ENCODE results near the gene FBXW9. TPM values are rescaled to one million over a fixed set of nuclear protein-coding genes. Genes with fewer than 3 reads are reported as not detected.
A peak's percentile ranks its signal among the peaks of the same experiment; 100 is the strongest.
"Not testable (repeated sequence)": the region's sequence is repeated elsewhere in the genome, so short reads cannot be mapped to it uniquely, and the experiment has no call there.

The FBXW9 gene
- polyA plus RNA-seq, 1 donor from 2014 or later = 16.2 TPM

DNA sequence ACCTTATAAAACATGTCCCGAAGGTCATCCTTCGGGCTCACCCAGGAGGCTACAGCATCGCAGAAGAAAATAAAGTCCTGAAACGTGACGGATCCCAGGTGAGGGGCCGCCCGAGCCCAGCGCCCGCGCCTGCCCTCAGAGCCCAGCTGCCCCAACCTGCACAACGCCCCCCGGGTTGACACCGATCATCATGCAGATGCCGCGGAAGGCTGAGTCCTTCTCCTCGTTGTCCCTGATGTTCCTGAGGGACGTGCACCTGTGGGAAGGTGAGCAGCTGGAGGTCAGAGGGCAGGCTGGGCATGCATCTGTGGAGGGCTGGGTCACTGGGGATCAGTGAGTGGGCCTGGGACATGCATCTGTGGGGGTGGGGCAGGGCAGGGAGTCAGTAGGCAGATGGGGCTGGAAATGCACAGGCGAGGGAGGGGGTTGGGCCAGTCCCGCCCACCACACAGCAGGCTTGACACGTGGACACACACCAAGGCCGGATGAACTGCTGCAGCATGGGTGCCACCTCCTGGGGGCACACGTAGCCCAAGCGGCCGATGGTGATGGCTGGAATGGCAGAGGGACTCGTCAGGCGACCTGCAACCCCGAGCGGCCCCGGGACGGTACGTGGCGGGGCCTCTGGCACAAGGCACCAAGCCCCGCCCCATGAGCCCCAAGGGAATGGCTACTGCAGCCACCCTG is 5.3 kb upstream of the FBXW9 start:
- H4K20me1 ChIP-seq (ENCODE audit: insufficient read depth) = no peaks in the 10 kb centered on the region
- H2AFZ ChIP-seq (ENCODE audit: low read depth, low read length) = no peak overlapping the region
- no peak overlapping the region for H3K27ac ChIP-seq (ENCODE audit: low read length)
- no peak overlapping the region for H3K9ac ChIP-seq (ENCODE audit: low read length)
- no peak overlapping the region for H3K4me3 ChIP-seq (ENCODE audit: low read length)
- H3K79me2 ChIP-seq (replicated peaks; ENCODE audit: insufficient read depth, low read length) = no peaks in the 10 kb centered on the region
- H3K36me3 ChIP-seq (ENCODE audit: insufficient read depth, low read length) = no peaks in the 10 kb centered on the region
- no peaks in the 10 kb centered on the region for H3K27me3 ChIP-seq (ENCODE audit: insufficient read depth, low read depth, low read length)
- peaks cover 4% of the 10 kb centered on the region for H3F3A ChIP-seq (ENCODE audit: insufficient read depth, low read length, poor library complexity, severe bottlenecking)
- no peak for TF ChIP-seq POLR2AphosphoS5 (IDR thresholded peaks at IDR 0.05)
- H3K9me2 ChIP-seq (ENCODE audit: insufficient read depth, low read length) = no peaks in the 10 kb centered on the region
- no peaks in the 10 kb centered on the region for H3K9me3 ChIP-seq (ENCODE audit: low read length)
- H3K4me2 ChIP-seq (ENCODE audit: low read length) = no peak overlapping the region

DNA sequence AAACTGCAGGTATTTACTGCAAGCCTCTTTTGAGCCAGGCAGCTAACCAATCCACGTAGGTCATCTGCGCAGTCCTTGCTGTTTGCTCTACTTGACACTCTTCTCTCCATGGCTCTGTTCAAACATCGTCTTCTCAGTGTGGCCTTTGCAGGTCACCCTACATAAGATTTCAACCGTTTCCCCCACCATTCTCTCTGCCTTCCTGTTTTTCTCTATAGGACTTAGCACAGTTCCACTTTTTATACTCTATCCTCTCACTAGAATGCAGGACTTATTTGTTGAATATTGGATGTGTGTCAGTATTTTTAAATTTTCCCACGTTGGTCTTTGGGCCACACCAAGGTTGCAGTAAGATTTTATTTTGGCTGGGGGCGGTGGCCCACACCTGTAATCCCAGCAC is 1.7 kb upstream of the FBXW9 start:
- Histone ChIP-seq H4K20me1 (ENCODE audit: insufficient read depth) (no peaks in the 10 kb centered on the region), H3K9me3 (ENCODE audit: low read length) (no peaks in the 10 kb centered on the region)
- no peak for TF ChIP-seq SMC3 (conservative IDR thresholded peaks at IDR 0.05; ENCODE audit: poor library complexity)
- no peak for TF ChIP-seq TAF1 (IDR thresholded peaks at IDR 0.05; ENCODE audit: low read depth)
- TF ChIP-seq EP300 (conservative IDR thresholded peaks at IDR 0.05; ENCODE audit: poor library complexity, severe bottlenecking) = no peak
- TF ChIP-seq MXI1 (conservative IDR thresholded peaks at IDR 0.05; ENCODE audit: poor library complexity, severe bottlenecking) = no peak
- TF ChIP-seq, protein P1, sequence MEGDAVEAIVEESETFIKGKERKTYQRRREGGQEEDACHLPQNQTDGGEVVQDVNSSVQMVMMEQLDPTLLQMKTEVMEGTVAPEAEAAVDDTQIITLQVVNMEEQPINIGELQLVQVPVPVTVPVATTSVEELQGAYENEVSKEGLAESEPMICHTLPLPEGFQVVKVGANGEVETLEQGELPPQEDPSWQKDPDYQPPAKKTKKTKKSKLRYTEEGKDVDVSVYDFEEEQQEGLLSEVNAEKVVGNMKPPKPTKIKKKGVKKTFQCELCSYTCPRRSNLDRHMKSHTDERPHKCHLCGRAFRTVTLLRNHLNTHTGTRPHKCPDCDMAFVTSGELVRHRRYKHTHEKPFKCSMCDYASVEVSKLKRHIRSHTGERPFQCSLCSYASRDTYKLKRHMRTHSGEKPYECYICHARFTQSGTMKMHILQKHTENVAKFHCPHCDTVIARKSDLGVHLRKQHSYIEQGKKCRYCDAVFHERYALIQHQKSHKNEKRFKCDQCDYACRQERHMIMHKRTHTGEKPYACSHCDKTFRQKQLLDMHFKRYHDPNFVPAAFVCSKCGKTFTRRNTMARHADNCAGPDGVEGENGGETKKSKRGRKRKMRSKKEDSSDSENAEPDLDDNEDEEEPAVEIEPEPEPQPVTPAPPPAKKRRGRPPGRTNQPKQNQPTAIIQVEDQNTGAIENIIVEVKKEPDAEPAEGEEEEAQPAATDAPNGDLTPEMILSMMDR (IDR thresholded peaks at IDR 0.05; ENCODE audit: poor library complexity, severe bottlenecking) = no peak
- TF ChIP-seq POLR2AphosphoS5 (IDR thresholded peaks at IDR 0.05) = no peak
- TF ChIP-seq, protein P2, sequence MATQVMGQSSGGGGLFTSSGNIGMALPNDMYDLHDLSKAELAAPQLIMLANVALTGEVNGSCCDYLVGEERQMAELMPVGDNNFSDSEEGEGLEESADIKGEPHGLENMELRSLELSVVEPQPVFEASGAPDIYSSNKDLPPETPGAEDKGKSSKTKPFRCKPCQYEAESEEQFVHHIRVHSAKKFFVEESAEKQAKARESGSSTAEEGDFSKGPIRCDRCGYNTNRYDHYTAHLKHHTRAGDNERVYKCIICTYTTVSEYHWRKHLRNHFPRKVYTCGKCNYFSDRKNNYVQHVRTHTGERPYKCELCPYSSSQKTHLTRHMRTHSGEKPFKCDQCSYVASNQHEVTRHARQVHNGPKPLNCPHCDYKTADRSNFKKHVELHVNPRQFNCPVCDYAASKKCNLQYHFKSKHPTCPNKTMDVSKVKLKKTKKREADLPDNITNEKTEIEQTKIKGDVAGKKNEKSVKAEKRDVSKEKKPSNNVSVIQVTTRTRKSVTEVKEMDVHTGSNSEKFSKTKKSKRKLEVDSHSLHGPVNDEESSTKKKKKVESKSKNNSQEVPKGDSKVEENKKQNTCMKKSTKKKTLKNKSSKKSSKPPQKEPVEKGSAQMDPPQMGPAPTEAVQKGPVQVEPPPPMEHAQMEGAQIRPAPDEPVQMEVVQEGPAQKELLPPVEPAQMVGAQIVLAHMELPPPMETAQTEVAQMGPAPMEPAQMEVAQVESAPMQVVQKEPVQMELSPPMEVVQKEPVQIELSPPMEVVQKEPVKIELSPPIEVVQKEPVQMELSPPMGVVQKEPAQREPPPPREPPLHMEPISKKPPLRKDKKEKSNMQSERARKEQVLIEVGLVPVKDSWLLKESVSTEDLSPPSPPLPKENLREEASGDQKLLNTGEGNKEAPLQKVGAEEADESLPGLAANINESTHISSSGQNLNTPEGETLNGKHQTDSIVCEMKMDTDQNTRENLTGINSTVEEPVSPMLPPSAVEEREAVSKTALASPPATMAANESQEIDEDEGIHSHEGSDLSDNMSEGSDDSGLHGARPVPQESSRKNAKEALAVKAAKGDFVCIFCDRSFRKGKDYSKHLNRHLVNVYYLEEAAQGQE (IDR thresholded peaks at IDR 0.05; ENCODE audit: borderline replicate concordance) = no peak
- no peak for TF ChIP-seq RAD21 (conservative IDR thresholded peaks at IDR 0.05)
- TF ChIP-seq EZH2 (IDR thresholded peaks at IDR 0.05; ENCODE audit: borderline replicate concordance, insufficient read depth, low read length, poor library complexity, severe bottlenecking) = no peak

DNA sequence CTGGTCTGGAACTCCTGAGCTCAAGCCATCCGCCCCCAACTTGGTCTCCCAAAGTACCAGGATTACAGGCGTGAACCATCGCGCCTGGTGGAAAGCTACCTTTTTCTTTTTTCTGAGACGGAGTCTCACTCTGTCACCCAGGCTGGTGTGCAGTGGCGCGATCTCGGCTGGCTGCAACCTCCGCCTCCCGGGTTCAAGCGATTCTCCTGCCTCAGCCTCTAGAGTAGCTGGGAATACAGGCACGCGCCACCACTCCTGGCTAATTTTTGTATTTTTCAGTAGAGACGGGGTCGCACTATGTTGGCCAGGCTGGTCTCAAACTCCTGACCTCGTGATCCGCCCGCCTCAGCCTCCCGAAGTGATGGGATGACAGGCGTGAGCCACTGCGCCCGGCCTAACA is 994 bp upstream of the FBXW9 start:
- H4K20me1 ChIP-seq (ENCODE audit: insufficient read depth); H3F3A ChIP-seq (ENCODE audit: insufficient read depth, low read length, poor library complexity, severe bottlenecking); H3K79me2 ChIP-seq (replicated peaks; ENCODE audit: insufficient read depth, low read length); H3K27ac ChIP-seq (ENCODE audit: low read length); H3K9me2 ChIP-seq (ENCODE audit: insufficient read depth, low read length); H3K4me2 ChIP-seq (ENCODE audit: low read length); H3K36me3 ChIP-seq (ENCODE audit: insufficient read depth, low read length); H3K4me3 ChIP-seq (ENCODE audit: low read length); H2AFZ ChIP-seq (ENCODE audit: low read depth, low read length); H3K27me3 ChIP-seq (ENCODE audit: insufficient read depth, low read depth, low read length); H3K9me3 ChIP-seq (ENCODE audit: low read length): not testable (repeated sequence)
- peak overlapping the region; percentile 76 for H3K9ac ChIP-seq (ENCODE audit: low read length)

More for the DNA sequence above, 1.7 kb upstream of the FBXW9 start:
- Histone ChIP-seq H3K9me2 (ENCODE audit: insufficient read depth, low read length) (no peaks in the 10 kb centered on the region), H2AFZ (ENCODE audit: low read depth, low read length) (no peak overlapping the region), H3F3A (ENCODE audit: insufficient read depth, low read length, poor library complexity, severe bottlenecking) (peaks cover 5% of the 10 kb centered on the region), H3K27ac (ENCODE audit: low read length) (no peak overlapping the region), H3K27me3 (ENCODE audit: insufficient read depth, low read depth, low read length) (no peaks in the 10 kb centered on the region), H3K9ac (ENCODE audit: low read length) (no peak overlapping the region), H3K4me2 (ENCODE audit: low read length) (no peak overlapping the region), H3K4me3 (ENCODE audit: low read length) (no peak overlapping the region), H3K36me3 (ENCODE audit: insufficient read depth, low read length) (no peaks in the 10 kb centered on the region), H3K79me2 (replicated peaks; ENCODE audit: insufficient read depth, low read length) (no peaks in the 10 kb centered on the region)

All from neural cell (in vitro differentiated cells).